ENCODE measurements around the gene DUSP16. TPM values are rescaled to one million over a fixed set of nuclear protein-coding genes. Genes with fewer than 3 reads are reported as not detected.

DUSP16 gene
- total and polyA plus RNA-seq, 7 experiments from 2014 or later, result 4.4 to 42.8 (median 29.2) TPM

DNA sequence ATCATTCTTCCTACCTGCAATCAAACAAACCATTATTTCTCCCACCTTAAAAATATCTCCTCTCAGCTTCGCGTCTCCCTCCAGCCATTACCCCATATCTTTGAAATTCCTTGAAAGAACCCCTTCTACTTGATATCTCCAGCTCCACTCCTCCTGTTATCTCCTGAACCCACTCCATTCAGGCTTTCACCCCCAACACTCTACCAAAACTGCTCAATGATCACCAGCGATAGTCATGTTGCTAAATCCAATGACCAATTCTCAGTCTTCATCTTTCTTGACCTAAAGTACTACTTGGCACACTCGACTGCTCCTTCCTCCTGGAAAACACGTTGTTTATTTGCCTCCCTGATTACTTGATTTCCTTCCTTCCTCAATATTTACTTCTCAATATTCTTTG is 70.1 kb downstream of the DUSP16 start:
- no peaks in the 10 kb centered on the region for H3K4me1 ChIP-seq (ENCODE audit: control insufficient read depth in 2 of 2, insufficient read depth in 2 of 2, low read length in 2 of 2)
- H3K36me3 Mint-ChIP-seq, result peaks cover 8 to 22% (median 13%) of the 10 kb centered on the region in 5 donors
- no peak for ATAC-seq
- H3K9me3 ChIP-seq (ENCODE audit: control insufficient read depth in 2 of 3, low read length in 3 of 3), result no peaks in the 10 kb centered on the region
- DNase-seq, result no peak
- H3K9me3 Mint-ChIP-seq, result no peaks in the 10 kb centered on the region
- H3K4me3 ChIP-seq (ENCODE audit: low read length), result no peak overlapping the region
- peaks cover 3 to 24% (median 7%) of the 10 kb centered on the region in 7 donors for H3K4me1 Mint-ChIP-seq
- no peak overlapping the region for H3K27ac Mint-ChIP-seq
- no peaks in the 10 kb centered on the region for H3K27me3 Mint-ChIP-seq
- no peaks in the 10 kb centered on the region for H3K27me3 ChIP-seq (ENCODE audit: control insufficient read depth in 2 of 2, insufficient read depth in 2 of 2, low read length in 2 of 2)
- no peak overlapping the region for H3K4me3 Mint-ChIP-seq
- intact Hi-C loops (cut with micrococcal nuclease), result no loop called here
- no peak overlapping the region for H3K27ac ChIP-seq (ENCODE audit: low read depth, low read length)
- ChIA-PET CTCF (interaction anchor here (0.6 kb wide), 1 partner anchor 185 kb away, joined by 3 read pairs; no protein-coding TSS in a partner anchor), POLR2A (no interaction called here)
- H3K36me3 ChIP-seq (ENCODE audit: control insufficient read depth in 2 of 3, insufficient read depth in 3 of 3, low read length in 3 of 3), result peaks cover 0 to 10% (median 0%) of the 10 kb centered on the region in 3 experiments

DNA sequence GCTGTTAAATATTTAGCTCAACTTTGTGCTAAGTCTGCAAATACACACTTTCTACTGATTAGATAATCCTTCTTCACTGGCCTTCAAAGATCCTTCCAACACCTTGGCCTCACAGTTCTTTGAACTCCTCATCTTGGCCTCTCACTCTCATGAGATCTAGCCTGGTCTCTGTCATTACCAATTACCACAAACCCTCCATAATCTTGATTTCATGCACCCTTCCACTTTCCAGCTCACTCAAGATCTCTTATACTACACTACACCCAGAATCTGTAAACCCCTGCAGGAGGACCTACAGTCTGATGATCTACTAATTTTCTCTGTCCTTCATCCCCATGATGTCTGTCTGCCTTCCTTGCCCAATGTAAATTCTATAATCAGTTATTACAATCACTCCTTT is 71.1 kb downstream of the DUSP16 start:
- ChIA-PET POLR2A (no interaction called here), CTCF (no interaction called here)
- no peaks in the 10 kb centered on the region for H3K4me1 ChIP-seq (ENCODE audit: control insufficient read depth in 2 of 2, insufficient read depth in 2 of 2, low read length in 2 of 2)
- DNase-seq (no peak), ATAC-seq (no peak)
- H3K9me3 ChIP-seq (ENCODE audit: control insufficient read depth in 2 of 3, low read length in 3 of 3), result no peaks in the 10 kb centered on the region
- H3K27ac Mint-ChIP-seq, result no peak overlapping the region
- intact Hi-C loops (cut with micrococcal nuclease), result no loop called here
- no peaks in the 10 kb centered on the region for H3K27me3 Mint-ChIP-seq
- no peaks in the 10 kb centered on the region for H3K9me3 Mint-ChIP-seq
- no peak overlapping the region for H3K4me3 Mint-ChIP-seq
- H3K27ac ChIP-seq (ENCODE audit: low read depth, low read length), result no peak overlapping the region
- H3K27me3 ChIP-seq (ENCODE audit: control insufficient read depth in 2 of 2, insufficient read depth in 2 of 2, low read length in 2 of 2), result no peaks in the 10 kb centered on the region
- H3K4me1 Mint-ChIP-seq, result peaks cover 3 to 28% (median 7%) of the 10 kb centered on the region in 7 donors
- H3K4me3 ChIP-seq (ENCODE audit: low read length), result no peak overlapping the region
- H3K36me3 Mint-ChIP-seq, result peaks cover 8 to 26% (median 15%) of the 10 kb centered on the region in 5 donors
- H3K36me3 ChIP-seq (ENCODE audit: control insufficient read depth in 2 of 3, insufficient read depth in 3 of 3, low read length in 3 of 3), result peaks cover 0 to 10% (median 0%) of the 10 kb centered on the region in 3 experiments

DNA sequence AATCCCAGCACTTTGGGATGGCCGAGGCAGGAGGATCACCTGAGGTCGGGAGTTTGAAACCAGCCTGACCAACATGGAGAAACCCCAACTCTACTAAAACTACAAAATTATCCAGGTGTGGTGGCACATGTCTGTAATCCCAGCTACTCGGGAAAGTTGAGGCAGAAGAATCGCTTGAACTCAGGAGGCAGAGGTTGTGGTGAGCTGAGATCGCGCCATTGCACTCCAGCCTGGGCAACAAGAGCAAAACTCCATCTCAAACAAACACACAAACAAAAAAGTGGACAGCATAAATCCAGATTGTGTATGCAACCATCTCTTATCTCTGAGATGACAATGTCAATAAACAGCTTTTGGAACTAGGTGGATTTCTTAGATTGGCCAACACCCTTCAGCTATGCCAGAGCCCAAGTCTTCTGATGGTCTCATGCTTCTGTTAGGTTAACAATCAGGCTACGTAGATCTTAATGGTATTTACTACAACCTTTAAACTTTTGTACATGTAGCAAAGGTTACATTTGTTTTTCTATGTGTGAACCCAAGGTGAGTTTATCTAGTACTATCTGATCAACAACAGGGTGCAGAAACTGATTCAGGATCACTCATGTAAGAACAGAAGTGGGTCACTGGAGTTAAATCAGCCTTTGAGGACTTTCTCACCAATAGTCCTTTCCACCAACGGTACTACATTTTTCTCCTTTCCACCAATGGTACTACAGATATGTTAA is 73.7 kb downstream of the DUSP16 start:
- Histone ChIP-seq H3K36me3 (ENCODE audit: control insufficient read depth in 2 of 3, insufficient read depth in 3 of 3, low read length in 3 of 3) (peaks cover 0 to 4% (median 0%) of the 10 kb centered on the region in 3 experiments), H3K4me1 (ENCODE audit: control insufficient read depth in 2 of 2, insufficient read depth in 2 of 2, low read length in 2 of 2) (no peaks in the 10 kb centered on the region), H3K9me3 (ENCODE audit: control insufficient read depth in 2 of 3, low read length in 3 of 3) (no peaks in the 10 kb centered on the region), H3K27me3 (ENCODE audit: control insufficient read depth in 2 of 2, insufficient read depth in 2 of 2, low read length in 2 of 2) (no peaks in the 10 kb centered on the region), H3K4me3 (ENCODE audit: low read length) (no peak overlapping the region), H3K27ac (ENCODE audit: low read depth, low read length) (no peak overlapping the region)
- DNase-seq (no peak), ATAC-seq (no peak)
- Mint-ChIP-seq H3K27me3 (no peaks in the 10 kb centered on the region), H3K27ac (peak overlapping the region in 4 of 9 donors; percentile 58 to 83 (median 80)), H3K36me3 (peaks cover 12 to 31% (median 14%) of the 10 kb centered on the region in 5 donors), H3K4me3 (no peak overlapping the region), H3K9me3 (no peaks in the 10 kb centered on the region), H3K4me1 (peaks cover 2 to 26% (median 15%) of the 10 kb centered on the region in 7 donors)
- ChIA-PET CTCF (interaction anchor here (0.7 to 1.1 kb wide), 3 partner anchors 31 to 112 kb away, joined by 3 read pairs; no protein-coding TSS in a partner anchor), POLR2A (no interaction called here)
- intact Hi-C loops (cut with micrococcal nuclease), result loop anchor here (5.0 to 10.0 kb wide), 2 partner anchors 38 to 474 kb away; no protein-coding TSS in a partner anchor

DNA sequence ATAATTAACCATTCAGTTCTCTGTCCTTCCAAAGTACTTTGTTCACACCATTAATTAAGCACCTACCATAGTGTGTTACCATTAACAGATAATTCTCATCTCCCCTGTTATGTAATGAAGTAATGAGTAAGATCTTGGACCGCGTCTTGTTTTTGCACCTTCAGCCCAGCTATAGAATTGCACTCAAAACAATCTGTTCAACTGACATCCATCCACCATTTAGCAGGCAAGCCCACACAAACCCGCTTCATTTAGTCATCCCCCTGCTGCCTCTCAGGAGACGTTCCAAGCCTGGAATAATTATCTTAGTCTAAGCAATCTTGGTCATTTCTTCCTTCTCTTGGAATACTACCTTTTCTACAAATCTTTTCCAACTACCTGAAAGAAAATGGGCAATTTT is 74.4 kb downstream of the DUSP16 start:
- no peaks in the 10 kb centered on the region for H3K9me3 Mint-ChIP-seq
- peaks cover 0 to 4% (median 0%) of the 10 kb centered on the region in 3 experiments for H3K36me3 ChIP-seq (ENCODE audit: control insufficient read depth in 2 of 3, insufficient read depth in 3 of 3, low read length in 3 of 3)
- H3K4me3 ChIP-seq (ENCODE audit: low read length), result no peak overlapping the region
- H3K27ac ChIP-seq (ENCODE audit: low read depth, low read length), result no peak overlapping the region
- peak overlapping the region in 7 of 9 donors; percentile 23 to 83 (median 58) for H3K27ac Mint-ChIP-seq
- H3K4me1 Mint-ChIP-seq, result peaks cover 4 to 32% (median 22%) of the 10 kb centered on the region in 7 donors
- ChIA-PET CTCF (interaction anchor here (0.6 to 1.1 kb wide), 3 partner anchors 73 to 931 kb away, joined by 3 to 6 read pairs (median 3); no protein-coding TSS in a partner anchor), POLR2A (no interaction called here)
- H3K4me3 Mint-ChIP-seq, result no peak overlapping the region
- intact Hi-C loops (cut with micrococcal nuclease), result loop anchor here (5.0 to 10.0 kb wide), 2 partner anchors 39 to 473 kb away; no protein-coding TSS in a partner anchor
- ATAC-seq, result no peak
- no peak for DNase-seq
- H3K27me3 Mint-ChIP-seq, result no peaks in the 10 kb centered on the region
- H3K36me3 Mint-ChIP-seq, result peaks cover 12 to 34% (median 14%) of the 10 kb centered on the region in 5 donors
- no peaks in the 10 kb centered on the region for H3K9me3 ChIP-seq (ENCODE audit: control insufficient read depth in 2 of 3, low read length in 3 of 3)
- peaks cover 4% of the 10 kb centered on the region in 2 donors for H3K4me1 ChIP-seq (ENCODE audit: control insufficient read depth in 2 of 2, insufficient read depth in 2 of 2, low read length in 2 of 2)
- no peaks in the 10 kb centered on the region for H3K27me3 ChIP-seq (ENCODE audit: control insufficient read depth in 2 of 2, insufficient read depth in 2 of 2, low read length in 2 of 2)

DNA sequence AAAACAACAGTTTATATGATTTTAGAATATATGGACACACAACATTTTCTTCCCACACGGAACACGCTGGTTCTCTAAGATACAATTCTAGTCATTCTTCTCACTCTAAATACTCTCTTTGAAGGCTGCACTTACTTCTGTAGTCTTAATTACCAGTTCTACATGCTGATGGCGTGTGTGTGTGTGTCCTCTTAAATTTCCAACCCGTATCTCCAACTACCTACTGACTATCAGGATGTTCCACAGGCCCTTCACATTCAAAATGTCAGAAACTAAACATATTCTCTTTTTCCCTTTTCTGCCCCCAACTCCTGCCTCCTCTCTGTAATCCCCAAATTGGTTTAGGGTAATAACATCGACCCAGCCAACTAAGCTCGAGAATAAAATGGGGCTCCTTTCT is 75.2 kb downstream of the DUSP16 start:
- Mint-ChIP-seq H3K27ac (peak overlapping the region in 8 of 9 donors; percentile 23 to 83 (median 54)), H3K4me1 (peaks cover 8 to 37% (median 30%) of the 10 kb centered on the region in 7 donors), H3K4me3 (no peak overlapping the region), H3K36me3 (peaks cover 12 to 38% (median 14%) of the 10 kb centered on the region in 5 donors), H3K27me3 (no peaks in the 10 kb centered on the region), H3K9me3 (no peaks in the 10 kb centered on the region)
- H3K27ac ChIP-seq (ENCODE audit: low read depth, low read length), result no peak overlapping the region
- no peaks in the 10 kb centered on the region for H3K27me3 ChIP-seq (ENCODE audit: control insufficient read depth in 2 of 2, insufficient read depth in 2 of 2, low read length in 2 of 2)
- no peaks in the 10 kb centered on the region for H3K9me3 ChIP-seq (ENCODE audit: control insufficient read depth in 2 of 3, low read length in 3 of 3)
- H3K4me3 ChIP-seq (ENCODE audit: low read length), result no peak overlapping the region
- ATAC-seq (no peak), DNase-seq (no peak)
- peaks cover 0 to 4% (median 0%) of the 10 kb centered on the region in 3 experiments for H3K36me3 ChIP-seq (ENCODE audit: control insufficient read depth in 2 of 3, insufficient read depth in 3 of 3, low read length in 3 of 3)
- ChIA-PET CTCF (no interaction called here), POLR2A (no interaction called here)
- intact Hi-C loops (cut with micrococcal nuclease), result loop anchor here (5.0 to 10.0 kb wide), 2 partner anchors 40 to 473 kb away; no protein-coding TSS in a partner anchor
- peaks cover 10 to 12% of the 10 kb centered on the region in 2 donors for H3K4me1 ChIP-seq (ENCODE audit: control insufficient read depth in 2 of 2, insufficient read depth in 2 of 2, low read length in 2 of 2)

DNA sequence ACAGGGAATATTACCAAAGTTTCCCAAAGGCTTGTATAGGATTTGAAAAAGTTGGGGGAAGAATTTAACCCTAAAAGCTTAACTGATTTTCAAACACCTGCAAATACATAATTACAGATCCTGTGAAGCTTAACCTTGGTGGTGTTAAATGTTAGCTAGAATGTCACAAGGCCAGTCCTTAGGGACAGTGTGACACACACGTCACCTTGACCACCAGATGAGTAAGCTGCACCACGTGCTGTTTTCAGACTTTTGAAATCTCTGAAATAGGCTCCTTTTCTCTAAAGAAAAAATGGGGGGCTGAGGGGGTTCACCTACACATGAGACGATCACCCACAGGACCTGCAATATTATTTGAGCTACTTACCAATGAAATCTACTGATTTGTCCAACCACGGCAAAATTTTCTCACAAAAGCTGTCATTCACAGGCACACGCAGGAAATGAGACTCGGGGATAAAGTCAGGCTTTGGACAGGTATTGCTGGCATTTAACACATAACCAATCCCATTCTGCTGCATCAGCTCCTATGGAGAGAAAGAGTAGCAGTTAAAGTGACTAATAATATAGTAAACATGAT is 75.9 kb downstream of the DUSP16 start:
- POLR2A ChIA-PET, result interaction anchor here (0.6 to 1.1 kb wide), 4 partner anchors 19 to 129 kb away, joined by 3 to 6 read pairs (median 3); no protein-coding TSS in a partner anchor
- no peaks in the 10 kb centered on the region for H3K27me3 Mint-ChIP-seq
- peaks cover 12 to 41% (median 18%) of the 10 kb centered on the region in 5 donors for H3K36me3 Mint-ChIP-seq
- peaks cover 12 to 43% (median 37%) of the 10 kb centered on the region in 7 donors for H3K4me1 Mint-ChIP-seq
- DNase-seq (no peak), ATAC-seq (no peak)
- H3K36me3 ChIP-seq (ENCODE audit: control insufficient read depth in 2 of 3, insufficient read depth in 3 of 3, low read length in 3 of 3), result no peaks in the 10 kb centered on the region
- H3K9me3 ChIP-seq (ENCODE audit: control insufficient read depth in 2 of 3, low read length in 3 of 3), result no peaks in the 10 kb centered on the region
- H3K4me3 ChIP-seq (ENCODE audit: low read length), result no peak overlapping the region
- no peak overlapping the region for H3K4me3 Mint-ChIP-seq
- H3K27ac ChIP-seq (ENCODE audit: low read depth, low read length), result no peak overlapping the region
- H3K27ac Mint-ChIP-seq, result peak overlapping the region in 6 of 9 donors; percentile 48 to 83 (median 68)
- CTCF ChIA-PET, result interaction anchor here (0.8 to 1.2 kb wide), 2 partner anchors 10 to 101 kb away, joined by 3 to 4 read pairs; no protein-coding TSS in a partner anchor
- no peaks in the 10 kb centered on the region for H3K27me3 ChIP-seq (ENCODE audit: control insufficient read depth in 2 of 2, insufficient read depth in 2 of 2, low read length in 2 of 2)
- no peaks in the 10 kb centered on the region for H3K9me3 Mint-ChIP-seq
- H3K4me1 ChIP-seq (ENCODE audit: control insufficient read depth in 2 of 2, insufficient read depth in 2 of 2, low read length in 2 of 2), result peaks cover 15 to 16% of the 10 kb centered on the region in 2 donors
- intact Hi-C loops (cut with micrococcal nuclease), result loop anchor here (5.0 to 10.0 kb wide), 2 partner anchors 41 to 472 kb away; no protein-coding TSS in a partner anchor

All from naive thymus-derived CD4-positive, alpha-beta T cell (primary cell).